ENCODE data around the gene MDN1. TPM values are rescaled to one million over a fixed set of nuclear protein-coding genes. Genes with fewer than 3 reads are reported as not detected.

MDN1 gene
- total and polyA plus RNA-seq, 2 of the 4 experiments (the other 2 are of a cell fraction), result 7.7 to 26.7 TPM

DNA sequence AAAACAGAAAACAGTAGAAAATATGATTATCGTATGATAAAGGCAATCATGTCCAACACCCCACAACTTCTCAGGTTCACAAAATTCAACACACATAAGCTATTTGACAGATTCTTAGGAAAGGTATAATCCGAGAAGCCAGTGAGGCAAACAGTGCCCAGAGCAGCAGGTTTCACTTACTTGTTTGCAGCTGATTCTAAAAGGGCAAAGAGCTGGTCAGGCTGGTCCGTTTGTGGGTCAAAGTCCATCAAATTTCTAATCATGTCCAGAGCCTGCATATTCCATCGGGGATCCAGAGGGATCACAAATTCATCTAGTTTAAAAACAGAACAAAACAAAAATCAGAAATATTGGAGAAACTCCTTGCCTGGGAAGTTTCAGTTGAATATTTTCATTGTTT lies 111.3 kb downstream of the MDN1 start:
- no TSS peak for BruUV-seq (replicated peaks)
- Histone ChIP-seq H2AFZ (replicated peaks; ENCODE audit: low read length, poor library complexity) (no peak overlapping the region), H3K4ac (ENCODE audit: low read depth, low read length) (no peak overlapping the region), H3K9me1 (ENCODE audit: insufficient read depth, low read length) (no peaks in the 10 kb centered on the region), H3K4me3 (ENCODE audit: insufficient read depth, low read depth, low read length) (no peak overlapping the region), H3K4me2 (ENCODE audit: low read depth, low read length) (no peak overlapping the region), H3K56ac (ENCODE audit: extremely low read depth, insufficient read depth, low read length) (no peak overlapping the region), H3K4me1 (ENCODE audit: control insufficient read depth, insufficient read depth, low read length) (no peaks in the 10 kb centered on the region), H2BK15ac (ENCODE audit: low read depth, low read length) (no peak overlapping the region), H3K9ac (ENCODE audit: low read depth, low read length) (no peak overlapping the region), H4K5ac (ENCODE audit: low read depth, low read length) (no peak overlapping the region), H3K9me3 (ENCODE audit: control insufficient read depth, insufficient read depth, low read length) (no peaks in the 10 kb centered on the region), H3K18ac (ENCODE audit: low read depth, low read length) (no peak overlapping the region), H2BK5ac (ENCODE audit: low read depth, low read length, poor library complexity, severe bottlenecking) (no peak overlapping the region), H2BK120ac (ENCODE audit: low read depth, low read length) (no peak overlapping the region), H3K23ac (ENCODE audit: low read depth, low read length) (no peak overlapping the region), H2AK5ac (ENCODE audit: low read depth, low read length) (no peak overlapping the region), H2AK9ac (replicated peaks; ENCODE audit: low read depth, low read length, poor library complexity) (no peak overlapping the region), H3K27me3 (ENCODE audit: control insufficient read depth, insufficient read depth, low read length) (no peaks in the 10 kb centered on the region), H3K27ac (ENCODE audit: insufficient read depth, low read length) (no peak overlapping the region), H4K20me1 (ENCODE audit: insufficient read depth, low read length) (no peaks in the 10 kb centered on the region), H3K36me3 (ENCODE audit: control insufficient read depth, insufficient read depth, low read length) (peaks cover 19% of the 10 kb centered on the region), H4K91ac (ENCODE audit: insufficient read depth, low read depth, low read length) (no peak overlapping the region), H4K8ac (ENCODE audit: low read depth in 2 of 2, low read length in 2 of 2) (no peak overlapping the region), H2BK20ac (ENCODE audit: low read depth, low read length) (no peak overlapping the region), H3K79me1 (ENCODE audit: low read depth in 1 of 2, low read length in 2 of 2) (no peaks in the 10 kb centered on the region), H3K14ac (replicated peaks; ENCODE audit: low read depth, low read length) (no peak overlapping the region)
- CTCF ChIA-PET, result interaction anchor here (1.3 kb wide), 1 partner anchor 8 kb away, joined by 4 read pairs; no protein-coding TSS in a partner anchor
- TF ChIP-seq BHLHE40 (IDR thresholded peaks at IDR 0.05; ENCODE audit: low read depth, low read length) (no peak), NFE2L2 (IDR thresholded peaks at IDR 0.05; ENCODE audit: low read depth, low read length) (no peak), MAZ (IDR thresholded peaks at IDR 0.05; ENCODE audit: borderline replicate concordance, low read depth, low read length) (no peak), RAD21 (IDR thresholded peaks at IDR 0.05; ENCODE audit: low read length) (no peak), MXI1 (IDR thresholded peaks at IDR 0.05; ENCODE audit: borderline replicate concordance, low read depth, low read length) (no peak), ELK1 (IDR thresholded peaks at IDR 0.05; ENCODE audit: borderline replicate concordance, low read depth, low read length) (no peak), RCOR1 (IDR thresholded peaks at IDR 0.05; ENCODE audit: insufficient replicate concordance, low read length) (no peak), RFX5 (IDR thresholded peaks at IDR 0.05; ENCODE audit: low read depth, low read length) (no peak)
- POLR2A ChIA-PET (ENCODE audit: unreplicated experiment), result no interaction called here
- WGBS, 2 experiments (ENCODE audit: extremely low coverage in 2 of 2, insufficient read length in 1 of 2), result no CpG with 5 or more reads among the region's 4 CpGs
- no peak for DNase-seq
- in situ Hi-C loops (cut with MboI; ENCODE audit: low sequenced_read_pairs) (no loop called here), intact Hi-C loops (cut with micrococcal nuclease) (no loop called here), dilution Hi-C loops (cut with HindIII; ENCODE audit: low sequenced_read_pairs, unreplicated experiment) (no loop called here)
- ATAC-seq (ENCODE audit: low read depth), result no peak
